ENCODE measurements around the gene POP4. TPM values are rescaled to one million over a fixed set of nuclear protein-coding genes. Genes with fewer than 3 reads are reported as not detected.
"Not testable (repeated sequence)": the region's sequence is repeated elsewhere in the genome, so short reads cannot be mapped to it uniquely, and the experiment has no call there.

The POP4 gene
- total and polyA plus RNA-seq, 7 donors: 33.5 to 103 (median 58.5) TPM

DNA sequence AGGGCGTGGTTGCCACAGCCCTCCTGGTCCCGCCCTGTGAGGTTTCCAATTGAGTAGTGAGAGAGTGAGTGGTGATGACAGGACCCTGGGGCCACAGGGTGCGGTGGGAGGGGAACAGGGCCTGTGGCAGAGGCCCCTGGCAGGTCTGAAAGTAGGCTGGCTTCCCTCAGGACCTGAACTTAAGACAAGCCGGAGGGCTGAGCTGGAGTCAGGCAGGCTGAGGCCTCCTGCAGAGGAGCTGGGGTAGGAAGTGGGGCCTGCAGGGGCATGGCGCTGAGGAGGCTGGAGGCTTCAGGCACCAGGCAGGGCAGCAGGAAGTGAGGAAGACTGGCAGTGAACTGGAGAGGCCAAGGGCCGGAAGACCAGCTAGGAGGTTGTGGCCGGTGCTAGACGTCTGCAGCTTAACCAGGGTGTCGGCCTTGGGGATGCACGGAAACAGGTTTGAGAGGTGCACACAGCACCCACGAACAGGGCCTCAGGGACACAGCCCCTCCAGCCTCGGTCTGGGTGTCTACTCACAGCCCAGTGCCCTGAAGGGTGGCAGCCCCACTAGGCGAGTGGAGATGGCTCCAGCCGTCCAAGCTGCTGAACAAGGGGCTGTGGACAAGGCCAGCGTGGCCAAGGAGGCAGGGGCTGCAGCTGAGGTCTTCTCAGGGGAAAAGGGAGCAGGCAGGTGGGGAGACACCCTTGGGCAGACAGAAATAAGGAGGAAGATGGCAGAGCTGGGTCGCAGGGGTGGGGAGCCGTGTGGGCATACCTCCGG, 17.8 kb downstream of the POP4 start:
- no peak overlapping the region for H3K27ac ChIP-seq
- intact Hi-C loops (cut with DNase I): no loop called here
- TF ChIP-seq POLR2AphosphoS5 (IDR thresholded peaks at IDR 0.05) (no peak), POLR2A (IDR thresholded peaks at IDR 0.05) (no peak), EP300 (IDR thresholded peaks at IDR 0.05) (no peak)
- TF ChIP-seq, protein P1, sequence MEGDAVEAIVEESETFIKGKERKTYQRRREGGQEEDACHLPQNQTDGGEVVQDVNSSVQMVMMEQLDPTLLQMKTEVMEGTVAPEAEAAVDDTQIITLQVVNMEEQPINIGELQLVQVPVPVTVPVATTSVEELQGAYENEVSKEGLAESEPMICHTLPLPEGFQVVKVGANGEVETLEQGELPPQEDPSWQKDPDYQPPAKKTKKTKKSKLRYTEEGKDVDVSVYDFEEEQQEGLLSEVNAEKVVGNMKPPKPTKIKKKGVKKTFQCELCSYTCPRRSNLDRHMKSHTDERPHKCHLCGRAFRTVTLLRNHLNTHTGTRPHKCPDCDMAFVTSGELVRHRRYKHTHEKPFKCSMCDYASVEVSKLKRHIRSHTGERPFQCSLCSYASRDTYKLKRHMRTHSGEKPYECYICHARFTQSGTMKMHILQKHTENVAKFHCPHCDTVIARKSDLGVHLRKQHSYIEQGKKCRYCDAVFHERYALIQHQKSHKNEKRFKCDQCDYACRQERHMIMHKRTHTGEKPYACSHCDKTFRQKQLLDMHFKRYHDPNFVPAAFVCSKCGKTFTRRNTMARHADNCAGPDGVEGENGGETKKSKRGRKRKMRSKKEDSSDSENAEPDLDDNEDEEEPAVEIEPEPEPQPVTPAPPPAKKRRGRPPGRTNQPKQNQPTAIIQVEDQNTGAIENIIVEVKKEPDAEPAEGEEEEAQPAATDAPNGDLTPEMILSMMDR (IDR thresholded peaks at IDR 0.05): no peak
- no peak for DNase-seq
- H3K4me3 ChIP-seq: no peak overlapping the region
- H3K9me3 ChIP-seq: no peaks in the 10 kb centered on the region
- WGBS, 2 donors: 70 to 79% methylated on average over 18 of the region's 18 CpGs
- no peaks in the 10 kb centered on the region for H3K36me3 ChIP-seq
- H3K4me1 ChIP-seq: no peaks in the 10 kb centered on the region
- H3K27me3 ChIP-seq: peaks cover 0 to 13% (median 0%) of the 10 kb centered on the region in 3 donors

- peaks cover 0 to 13% (median 0%) of the 10 kb centered on the region in 3 donors for H3K27me3 ChIP-seq
- H3K4me3 ChIP-seq: no peak overlapping the region
- TF ChIP-seq, protein P1 (IDR thresholded peaks at IDR 0.05): no peak
- no peak for TF ChIP-seq EP300 (IDR thresholded peaks at IDR 0.05)
- TF ChIP-seq POLR2AphosphoS5 (IDR thresholded peaks at IDR 0.05): no peak
- TF ChIP-seq POLR2A (IDR thresholded peaks at IDR 0.05): no peak
- no peaks in the 10 kb centered on the region for H3K36me3 ChIP-seq
- no peaks in the 10 kb centered on the region for H3K9me3 ChIP-seq
- intact Hi-C loops (cut with DNase I): no loop called here
- WGBS, 2 donors: 73 to 83% methylated on average over 6 of the region's 6 CpGs
- H3K4me1 ChIP-seq: no peaks in the 10 kb centered on the region
- no peak for DNase-seq
- H3K27ac ChIP-seq: no peak overlapping the region
These were observed 18.6 kb downstream of the POP4 start for GRCh38 chr19:29624489-29625185.

DNA sequence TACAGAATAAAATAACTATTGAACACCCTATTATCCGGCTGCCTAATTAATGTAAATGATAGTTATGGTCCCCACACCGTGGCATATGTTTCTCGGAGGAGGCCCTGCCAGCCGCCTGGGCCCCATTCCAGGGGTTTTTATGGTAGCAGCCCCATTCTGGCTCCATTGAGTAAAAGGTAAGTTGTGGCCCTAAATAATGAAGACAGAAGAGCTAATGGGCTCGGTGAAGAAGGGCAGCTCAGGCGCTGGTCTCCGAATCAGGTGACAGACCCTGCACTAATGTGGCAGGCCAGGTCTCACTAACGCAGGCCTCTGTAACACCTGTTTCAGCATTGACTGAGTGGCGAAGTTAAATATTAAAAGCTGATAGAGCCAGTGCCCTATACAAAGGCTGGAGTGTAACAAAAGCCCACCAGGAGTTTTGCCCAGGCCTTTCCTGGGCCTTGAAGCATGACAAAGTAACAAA, 19.1 kb downstream of the POP4 start:
- Histone ChIP-seq H3K4me3 (no peak overlapping the region), H3K36me3 (no peaks in the 10 kb centered on the region), H3K4me1 (no peaks in the 10 kb centered on the region), H3K27ac (no peak overlapping the region), H3K9me3 (no peaks in the 10 kb centered on the region), H3K27me3 (peaks cover 0 to 13% (median 0%) of the 10 kb centered on the region in 3 donors)
- no peak for DNase-seq
- intact Hi-C loops (cut with DNase I): no loop called here
- 76 to 78% methylated on average over 9 of the region's 9 CpGs for WGBS, 2 donors
- TF ChIP-seq EP300 (IDR thresholded peaks at IDR 0.05) (no peak), POLR2A (IDR thresholded peaks at IDR 0.05) (no peak), POLR2AphosphoS5 (IDR thresholded peaks at IDR 0.05) (no peak)
- TF ChIP-seq, protein P1 (IDR thresholded peaks at IDR 0.05): no peak

DNA sequence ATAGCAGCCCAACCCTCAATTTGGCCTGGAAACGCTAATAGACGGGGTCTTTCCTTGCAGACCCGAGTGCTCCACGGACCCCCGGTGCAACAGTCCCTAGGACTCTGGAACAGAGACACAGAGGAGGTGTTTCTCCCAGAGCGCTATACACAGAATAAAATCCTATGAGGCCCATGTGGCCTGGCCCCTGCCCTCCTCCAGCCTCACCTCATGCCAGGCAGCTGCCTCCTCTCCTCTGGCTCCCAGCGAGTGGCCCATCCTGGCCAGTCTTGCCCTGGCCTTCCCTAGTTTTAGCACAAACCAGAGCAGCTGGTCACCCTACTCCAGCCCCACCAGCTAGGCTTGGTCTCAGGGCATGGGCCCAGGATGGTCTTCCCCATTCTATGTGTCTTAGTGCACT, 20.3 kb downstream of the POP4 start:
- WGBS, 2 donors: 95 to 96% methylated on average over 7 of the region's 7 CpGs
- no peak for DNase-seq
- intact Hi-C loops (cut with DNase I): no loop called here

GRCh38 chr19:29626832-29627231, 20.7 kb downstream of the POP4 start:
- H3K27ac ChIP-seq; DNase-seq; intact Hi-C loops (cut with DNase I); H3K4me1 ChIP-seq; H3K9me3 ChIP-seq; H3K36me3 ChIP-seq; H3K4me3 ChIP-seq; H3K27me3 ChIP-seq: not testable (repeated sequence)
- 47 to 78% methylated on average over 9 of the region's 9 CpGs for WGBS, 2 donors

More for the DNA sequence above, 20.3 kb downstream of the POP4 start:
- H3K4me3 ChIP-seq: no peak overlapping the region
- H3K36me3 ChIP-seq: no peaks in the 10 kb centered on the region
- no peak overlapping the region for H3K27ac ChIP-seq
- no peaks in the 10 kb centered on the region for H3K9me3 ChIP-seq
- TF ChIP-seq POLR2AphosphoS5 (IDR thresholded peaks at IDR 0.05) (no peak), EP300 (IDR thresholded peaks at IDR 0.05) (no peak)
- H3K4me1 ChIP-seq: no peaks in the 10 kb centered on the region
- H3K27me3 ChIP-seq: peaks cover 0 to 9% (median 0%) of the 10 kb centered on the region in 3 donors
